Activated T-cell treated with anti-CD3 and anti-CD28 coated beads, Interleukin-2, amount 50 U/mL, for 1 hour (primary cell): ENCODE measurements around the gene ONECUT3.
"Not testable (repeated sequence)": the region's sequence is repeated elsewhere in the genome, so short reads cannot be mapped to it uniquely, and the experiment has no call there.

ENCODE experiments used
- DNase-seq: peaks from one replicate; pipeline ENCODE4 v3.0.0-alpha.2; 2020

ONECUT3 gene

GRCh38 chr19:1756705-1757465 lies 3.6 kb downstream of the ONECUT3 start:
- no peak for DNase-seq

- DNase-seq = no peak
Observed at GRCh38 chr19:1757468-1758230, 4.3 kb downstream of the ONECUT3 start.

GRCh38 chr19:1758231-1758577 lies 4.9 kb downstream of the ONECUT3 start:
- DNase-seq = no peak

DNA sequence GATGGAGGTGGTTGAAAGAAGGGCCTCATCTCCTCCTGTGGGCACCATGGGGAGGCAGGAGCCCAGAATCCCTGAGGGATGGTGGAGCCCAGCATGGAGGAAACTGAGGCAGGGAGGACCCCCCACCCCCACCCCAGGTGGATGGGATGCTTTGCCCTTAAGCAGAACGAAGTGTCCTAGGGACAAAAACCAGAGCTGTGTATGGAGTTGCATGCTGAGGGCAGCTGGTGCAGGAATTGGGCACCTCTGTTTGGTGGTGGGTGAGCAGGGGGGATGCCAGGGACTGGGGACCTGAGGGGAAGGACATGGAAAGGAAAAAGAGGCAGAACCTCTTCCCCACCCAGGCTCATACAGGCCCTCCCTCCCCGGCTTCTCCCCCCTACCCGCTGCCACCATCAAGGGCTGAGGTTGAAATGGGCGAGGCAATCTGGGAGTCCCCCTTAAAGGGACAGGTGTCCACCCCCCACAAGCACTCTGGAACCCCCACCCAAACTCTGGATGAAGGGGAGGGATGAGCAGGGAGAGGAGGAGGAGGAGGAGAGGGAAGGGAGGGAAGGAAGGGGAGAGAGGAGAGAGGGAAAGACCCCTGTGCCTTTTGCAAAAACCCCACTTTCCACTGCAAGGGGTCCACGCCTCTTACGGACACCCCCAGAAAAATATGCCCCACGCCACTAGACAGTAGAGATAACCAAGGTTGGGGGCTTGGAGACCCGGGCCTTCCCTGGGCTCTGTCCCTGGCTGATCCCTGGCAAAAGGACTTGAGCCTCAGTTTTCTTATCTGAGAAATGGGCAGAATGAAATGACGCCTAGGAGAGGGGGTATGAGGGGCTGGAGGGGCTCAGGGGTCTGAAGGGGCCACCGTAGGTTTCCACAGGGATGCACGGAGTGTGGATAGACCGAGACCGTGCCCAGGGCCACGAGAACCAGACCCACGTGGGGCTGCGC lies 5.9 kb downstream of the ONECUT3 start:
- no peak for DNase-seq

DNA sequence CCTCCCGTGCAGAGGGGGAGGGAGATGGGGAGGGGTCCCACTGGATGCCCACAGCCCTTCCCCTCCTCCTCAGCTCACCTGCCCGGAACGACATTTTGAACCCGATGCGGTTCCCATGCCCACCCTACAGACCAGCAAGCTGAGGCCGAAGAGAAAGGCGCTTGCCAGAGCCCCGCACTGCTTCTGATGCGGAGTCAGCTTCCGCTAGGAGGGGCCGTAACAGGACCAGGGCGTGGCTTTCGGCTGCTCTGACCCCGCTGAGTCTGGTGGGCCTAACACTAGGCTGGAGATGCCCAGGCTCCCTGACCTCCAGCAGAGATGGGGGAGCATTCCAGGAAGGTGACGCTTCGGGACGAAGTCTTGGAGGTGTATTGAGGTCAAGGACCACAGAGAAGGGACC lies 6.7 kb downstream of the ONECUT3 start:
- DNase-seq = no peak

- not testable (repeated sequence) for DNase-seq
Observed at GRCh38 chr19:1760786-1761527, 7.7 kb downstream of the ONECUT3 start.

- no peak for DNase-seq
Observed at GRCh38 chr19:1761528-1762242, 8.4 kb downstream of the ONECUT3 start.

- no peak for DNase-seq
Observed at GRCh38 chr19:1762243-1763117, 9.2 kb downstream of the ONECUT3 start.

DNA sequence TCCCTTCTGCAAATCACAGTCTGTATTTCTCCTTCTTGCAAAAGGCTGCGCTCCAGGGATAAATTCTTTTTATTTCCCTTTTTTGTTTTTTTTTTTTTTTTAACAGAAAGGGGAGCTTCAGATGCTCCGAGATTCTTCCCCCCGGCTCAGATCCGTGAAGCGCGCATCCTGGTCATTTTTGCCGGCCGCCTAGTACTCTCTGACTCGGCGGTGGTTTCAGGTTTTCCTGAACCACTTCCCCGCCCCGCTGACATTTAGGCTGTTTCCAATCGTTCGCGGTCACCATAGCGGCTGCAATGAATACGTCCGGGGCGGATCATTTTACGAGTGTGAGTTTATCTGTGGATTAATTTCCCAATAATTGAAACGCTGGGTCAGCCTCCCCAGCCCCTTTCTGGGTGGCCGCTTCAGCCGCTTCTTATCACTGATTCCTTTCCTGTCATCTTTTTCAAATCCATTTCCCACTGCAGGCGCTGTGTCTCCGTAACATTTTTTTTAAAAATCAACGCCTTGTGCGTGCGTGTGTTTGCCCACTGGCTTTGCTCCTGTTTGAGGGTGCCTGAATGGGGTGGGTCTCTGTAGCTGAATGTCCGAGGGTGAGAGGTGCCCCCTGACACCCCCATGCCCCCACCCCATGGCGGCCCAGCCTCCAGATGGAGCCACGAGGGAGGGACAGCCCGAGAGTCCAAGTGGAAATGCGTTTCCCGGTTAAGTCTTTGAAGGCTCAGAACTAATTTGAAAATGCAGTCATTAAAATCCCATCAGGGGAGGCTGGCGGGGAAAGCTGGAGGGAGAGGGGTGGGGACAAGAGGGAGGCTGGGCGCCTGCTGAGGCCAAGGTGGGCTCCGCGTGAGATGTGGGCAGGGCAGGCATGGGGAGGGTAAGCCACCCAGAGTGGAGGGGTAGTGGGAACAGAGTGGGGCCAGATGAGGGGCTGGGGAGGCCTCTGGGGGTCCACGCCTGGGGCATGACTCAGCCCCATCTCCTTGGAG lies 10.6 kb downstream of the ONECUT3 start:
- no peak for DNase-seq

GRCh38 chr19:1764729-1765128 lies 11.4 kb downstream of the ONECUT3 start:
- no peak for DNase-seq

- DNase-seq = no peak
Observed at GRCh38 chr19:1765232-1765903, 12.1 kb downstream of the ONECUT3 start.

DNA sequence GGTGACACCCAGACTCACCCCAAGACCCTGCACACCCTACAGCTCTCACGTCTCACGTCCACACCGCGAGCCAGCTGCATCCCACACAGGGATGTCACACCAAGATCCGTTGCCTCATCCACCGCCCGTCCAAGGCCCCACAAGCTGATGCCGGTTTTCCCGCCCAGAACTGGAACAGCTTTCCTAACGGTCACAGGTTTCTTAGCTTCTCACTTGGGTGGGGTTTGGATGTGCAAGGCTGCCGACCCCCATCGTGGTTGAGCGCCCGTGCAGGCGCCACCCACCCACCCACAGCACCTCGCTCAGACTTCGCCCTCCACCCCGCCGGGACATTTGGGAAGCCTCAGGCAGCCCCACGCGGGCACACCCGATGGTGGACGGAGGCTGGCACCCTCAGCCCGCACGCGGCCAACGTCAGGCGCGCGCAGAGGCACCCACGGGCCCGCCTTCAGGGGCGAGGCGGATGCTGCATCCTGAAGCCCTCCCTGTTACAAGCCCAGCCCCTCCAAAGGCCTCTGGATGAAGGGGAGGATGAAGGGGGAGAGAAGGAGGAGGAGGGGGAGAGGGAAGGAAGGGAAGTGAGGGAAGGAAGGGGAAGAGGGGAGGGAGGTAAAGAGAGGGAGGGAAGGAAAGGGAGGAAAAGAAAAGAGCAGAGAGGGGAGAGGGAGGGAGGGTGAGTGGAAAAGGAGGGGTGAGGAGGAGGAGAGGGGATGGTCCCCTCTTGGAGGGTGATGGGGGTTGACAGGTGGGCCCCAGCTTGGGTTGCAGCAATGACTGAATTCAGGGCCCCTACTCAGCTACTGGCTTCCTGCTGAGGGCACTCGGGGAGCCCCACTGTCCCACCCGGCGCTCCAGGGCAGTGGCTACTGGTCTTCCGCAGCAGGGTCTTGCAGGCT lies 12.8 kb downstream of the ONECUT3 start:
- DNase-seq = no peak

- DNase-seq = no peak
Observed at GRCh38 chr19:1766800-1767352, 13.6 kb downstream of the ONECUT3 start.

DNA sequence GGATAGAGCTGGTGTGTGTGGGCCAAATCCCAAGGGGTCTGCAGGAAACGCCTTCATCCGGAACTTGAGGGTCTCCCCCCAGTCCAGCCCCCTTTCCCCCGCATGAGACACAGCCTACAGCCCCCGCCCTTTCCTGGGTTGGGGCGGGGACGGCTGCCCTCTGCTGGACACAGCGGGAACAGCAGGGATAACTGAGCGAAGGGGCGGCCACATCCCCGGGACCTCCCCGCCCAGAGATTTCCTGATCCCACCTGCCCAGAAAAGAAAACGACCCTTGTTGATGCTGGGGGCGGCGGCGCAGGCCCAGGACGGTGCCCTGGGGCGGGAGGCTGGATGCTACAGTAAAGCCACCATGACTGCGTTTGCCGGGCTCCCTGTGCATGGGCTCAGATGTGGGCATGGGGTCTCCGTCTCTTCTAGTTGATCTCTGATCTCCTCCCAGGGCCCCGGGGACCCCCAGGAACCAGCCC lies 14.2 kb downstream of the ONECUT3 start:
- DNase-seq = peak; percentile 77

DNA sequence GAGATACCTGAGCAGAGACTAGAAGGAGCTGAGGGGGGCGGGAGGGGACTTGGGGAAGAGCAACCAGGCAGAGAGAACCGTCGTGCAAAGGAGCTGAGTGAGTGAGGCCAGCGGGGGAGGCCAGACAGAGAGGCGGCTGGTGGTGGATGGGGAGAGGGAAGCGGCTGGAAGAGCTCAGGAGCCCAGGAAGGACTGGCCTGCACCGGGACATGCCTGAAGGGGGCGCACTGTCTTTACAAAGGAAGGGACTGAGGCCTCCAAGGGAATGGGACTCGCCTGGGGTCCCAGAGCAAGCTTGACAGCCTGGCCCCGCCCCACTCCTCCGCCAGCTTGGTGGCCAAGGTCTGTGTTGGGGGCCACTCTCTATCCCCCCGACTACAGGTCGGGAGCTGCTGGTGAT lies 14.9 kb downstream of the ONECUT3 start:
- no peak for DNase-seq

DNA sequence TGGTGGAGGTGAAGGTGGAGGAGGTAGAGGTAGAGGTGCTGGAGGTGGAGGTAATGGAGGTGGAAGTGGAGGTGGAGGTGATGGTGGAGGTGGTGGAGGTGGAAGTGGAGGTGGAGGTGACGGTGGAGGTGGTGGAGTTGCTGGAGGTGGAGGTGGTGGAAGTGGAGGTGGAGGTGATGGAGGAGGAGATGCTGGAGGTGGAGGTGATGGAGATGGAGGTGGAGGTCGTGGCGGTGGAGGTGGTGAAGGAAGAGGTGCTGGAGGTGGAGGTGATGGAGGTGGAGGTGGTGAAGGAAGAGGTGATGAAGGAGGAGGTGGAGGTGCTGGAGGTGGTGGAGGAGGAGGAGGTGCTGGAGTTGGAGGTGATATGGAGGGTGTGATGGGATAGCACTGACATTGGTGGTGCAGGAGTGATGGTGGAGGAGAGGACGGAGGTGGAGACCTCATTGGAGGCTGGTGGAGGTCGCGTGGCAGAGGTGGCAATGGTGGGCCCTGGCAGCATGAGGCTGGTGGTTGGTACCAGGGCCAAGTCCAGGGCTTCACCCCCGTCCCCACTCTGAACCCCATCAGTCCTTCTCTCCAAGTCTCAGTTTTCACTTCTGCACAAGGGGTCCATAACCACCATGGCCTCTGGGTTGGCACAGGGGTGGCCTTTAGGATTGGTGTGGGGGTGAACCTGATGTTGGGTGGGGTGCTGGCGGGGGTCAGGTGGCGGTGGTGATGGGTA lies 15.8 kb downstream of the ONECUT3 start:
- no peak for DNase-seq

GRCh38 chr19:1769645-1769985 lies 16.3 kb downstream of the ONECUT3 start:
- DNase-seq = no peak
